PC-9 (cell line): Measurements from ENCODE around the gene KCNG1. TPM values are rescaled to one million over a fixed set of nuclear protein-coding genes. Genes with fewer than 3 reads are reported as not detected.

Experiments
- BruUV-seq: library from RNA; stranded (reverse); fragments of 400-500 nt; replicated peaks from 2 replicates; lab custom pipeline; 2021; lab: Mats Ljungman, UMichigan
- CTCF ChIA-PET: fragments of 300-600 bp; sonication (Branson Sonifier 250); formaldehyde crosslinking; loops from one replicate; lab custom pipeline; 2022; ENCODE audit warnings: antibody characterized with exemption; lab: Charles Lee
- POLR2A ChIA-PET: fragments of 300-600 bp; sonication (Branson Sonifier 250); formaldehyde crosslinking; loops from one replicate; lab custom pipeline; 2022; ENCODE audit warnings: antibody characterized with exemption; ENCODE audit not compliant: unreplicated experiment; lab: Charles Lee
- DNase-seq, 2 experiments: peaks; one replicate each; pipeline versions ENCODE4 v3.0.0 to v3.0.0-alpha.2; 2015 to 2022; ENCODE audit warnings: mixed read lengths in 1 of 2
- H2AFZ ChIP-seq: fragments of 200-600 bp; sonication (generic); 2 replicates; pipeline ENCODE4 v1.8.1; 2017; ENCODE audit warnings: antibody characterized with exemption
- H3F3A ChIP-seq: fragments of 200-600 bp; sonication (generic); 2 replicates; pipeline ENCODE4 v1.8.1; 2017; ENCODE audit warnings: antibody characterized with exemption, mild to moderate bottlenecking, low read depth; ENCODE audit not compliant: insufficient read depth
- H3K27ac ChIP-seq: fragments of 200-600 bp; sonication (generic); 2 replicates; pipeline ENCODE4 v1.6.1; 2016; ENCODE audit warnings: mixed run types
- H3K27me3 ChIP-seq: fragments of 200-600 bp; sonication (generic); 2 replicates; pipeline ENCODE4 v1.6.1; 2016; ENCODE audit warnings: low read depth, mixed run types; ENCODE audit not compliant: insufficient read depth
- H3K36me3 ChIP-seq: fragments of 200-600 bp; sonication (generic); 2 replicates; pipeline ENCODE4 v1.6.1; 2016; ENCODE audit warnings: low read depth, mixed run types
- H3K4me1 ChIP-seq: fragments of 200-600 bp; sonication (generic); replicated peaks from 2 replicates; pipeline ENCODE4 v1.6.1; 2016; ENCODE audit warnings: mixed run types; ENCODE audit not compliant: insufficient read depth
- H3K4me2 ChIP-seq: fragments of 200-600 bp; sonication (generic); 2 replicates; pipeline ENCODE4 v1.6.1; 2017; ENCODE audit warnings: mixed run types
- H3K4me3 ChIP-seq: fragments of 200-600 bp; sonication (generic); 2 replicates; pipeline ENCODE4 v1.6.1; 2016; ENCODE audit warnings: mixed run types
- H3K79me2 ChIP-seq: fragments of 200-600 bp; sonication (generic); 2 replicates; pipeline ENCODE4 v1.6.1; 2017; ENCODE audit warnings: low read depth, mixed run types
- H3K9me2 ChIP-seq: fragments of 200-600 bp; sonication (generic); 2 replicates; pipeline ENCODE4 v1.8.1; 2017; ENCODE audit warnings: mild to moderate bottlenecking; ENCODE audit not compliant: insufficient read depth
- H3K9me3 ChIP-seq: fragments of 200-600 bp; sonication (generic); 2 replicates; pipeline ENCODE4 v1.8.1; 2016; ENCODE audit warnings: low read depth; ENCODE audit not compliant: insufficient read depth
- H4K20me1 ChIP-seq: fragments of 200-600 bp; sonication (generic); 2 replicates; pipeline ENCODE4 v1.8.1; 2017; ENCODE audit not compliant: insufficient read depth
- EZH2 ChIP-seq: fragments of 200-600 bp; sonication (generic); IDR thresholded peaks from 2 replicates; pipeline ENCODE4 v1.8.0; 2017; ENCODE audit warnings: antibody characterized with exemption, low read depth
- intact Hi-C: fragments of 100-400 bp; cut with micrococcal nuclease; formaldehyde crosslinking; loops from one replicate; pipeline ENCODE4 v1.10.0; 2022; ENCODE audit not compliant: unreplicated experiment
- total RNA-seq: library from RNA; stranded (reverse); gene quantifications from 2 replicates; pipeline ENCODE4 v1.2.3, GENCODE V29; 2021
- TF ChIP-seq, protein P1 (sequence below): fragments of 200-600 bp; sonication (generic); conservative IDR thresholded peaks from 2 replicates; pipeline ENCODE4 v1.6.1; 2017; ENCODE audit warnings: mixed run types, antibody characterized with exemption, mild to moderate bottlenecking, moderate library complexity

KCNG1 gene
- total RNA-seq, 1 experiment from 2014 or later = not detected

DNA sequence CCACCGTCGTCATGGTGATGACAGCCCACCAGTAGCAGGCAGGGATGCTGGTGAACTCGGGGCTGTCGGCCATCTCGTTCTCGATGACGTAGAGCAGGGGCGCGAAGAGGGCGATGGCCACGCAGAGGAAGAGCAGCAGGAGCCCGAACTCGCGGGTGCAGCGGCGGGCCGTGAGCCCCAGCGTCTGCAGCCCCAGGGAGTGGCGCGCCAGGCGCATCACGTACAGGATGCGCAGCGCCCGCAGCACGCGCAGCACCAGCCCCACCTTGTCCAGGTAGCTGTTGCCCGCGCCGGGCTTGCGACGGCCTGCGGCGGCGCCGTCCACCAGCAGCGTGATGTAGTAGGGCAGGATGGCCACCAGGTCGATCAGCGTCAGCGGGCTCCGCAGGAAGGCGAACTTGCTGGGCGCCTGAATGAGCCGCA, 18.6 kb downstream of the KCNG1 start:
- Histone ChIP-seq H3K4me2 (no peak overlapping the region), H3K9me3 (no peaks in the 10 kb centered on the region), H3K36me3 (no peaks in the 10 kb centered on the region), H3K9me2 (no peaks in the 10 kb centered on the region), H3F3A (no peaks in the 10 kb centered on the region), H3K27ac (no peak overlapping the region), H4K20me1 (no peaks in the 10 kb centered on the region), H3K27me3 (peaks cover 76% of the 10 kb centered on the region), H2AFZ (no peak overlapping the region), H3K4me3 (no peak overlapping the region), H3K4me1 (no peaks in the 10 kb centered on the region), H3K79me2 (no peaks in the 10 kb centered on the region)
- ChIA-PET POLR2A (no interaction called here), CTCF (no interaction called here)
- intact Hi-C loops = no loop called here
- no peak for DNase-seq
- TF ChIP-seq, protein P1, sequence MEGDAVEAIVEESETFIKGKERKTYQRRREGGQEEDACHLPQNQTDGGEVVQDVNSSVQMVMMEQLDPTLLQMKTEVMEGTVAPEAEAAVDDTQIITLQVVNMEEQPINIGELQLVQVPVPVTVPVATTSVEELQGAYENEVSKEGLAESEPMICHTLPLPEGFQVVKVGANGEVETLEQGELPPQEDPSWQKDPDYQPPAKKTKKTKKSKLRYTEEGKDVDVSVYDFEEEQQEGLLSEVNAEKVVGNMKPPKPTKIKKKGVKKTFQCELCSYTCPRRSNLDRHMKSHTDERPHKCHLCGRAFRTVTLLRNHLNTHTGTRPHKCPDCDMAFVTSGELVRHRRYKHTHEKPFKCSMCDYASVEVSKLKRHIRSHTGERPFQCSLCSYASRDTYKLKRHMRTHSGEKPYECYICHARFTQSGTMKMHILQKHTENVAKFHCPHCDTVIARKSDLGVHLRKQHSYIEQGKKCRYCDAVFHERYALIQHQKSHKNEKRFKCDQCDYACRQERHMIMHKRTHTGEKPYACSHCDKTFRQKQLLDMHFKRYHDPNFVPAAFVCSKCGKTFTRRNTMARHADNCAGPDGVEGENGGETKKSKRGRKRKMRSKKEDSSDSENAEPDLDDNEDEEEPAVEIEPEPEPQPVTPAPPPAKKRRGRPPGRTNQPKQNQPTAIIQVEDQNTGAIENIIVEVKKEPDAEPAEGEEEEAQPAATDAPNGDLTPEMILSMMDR = no peak
- no TSS peak for BruUV-seq

DNA sequence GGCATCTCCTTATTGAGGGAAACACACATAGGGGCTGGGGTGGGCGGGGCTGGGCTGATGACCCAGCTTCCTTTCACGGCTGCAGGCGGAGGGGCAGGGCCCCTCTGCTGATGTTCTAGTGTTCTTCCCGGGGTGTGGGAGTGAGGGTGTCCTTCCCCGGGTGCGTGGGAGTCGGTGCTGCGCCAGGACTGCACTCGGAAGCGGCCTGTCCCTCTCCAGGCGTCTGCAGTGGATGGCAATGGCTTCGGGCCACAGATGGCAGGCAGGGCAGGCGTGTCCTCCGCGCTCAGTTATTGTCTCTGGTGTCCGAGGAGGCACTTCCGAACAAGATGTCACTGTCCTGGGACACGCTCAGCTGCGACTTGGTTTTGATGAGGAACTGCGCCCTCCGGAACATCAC, 19.2 kb downstream of the KCNG1 start:
- H3K9me2 ChIP-seq = no peaks in the 10 kb centered on the region
- intact Hi-C loops = no loop called here
- H3K4me1 ChIP-seq = no peaks in the 10 kb centered on the region
- H4K20me1 ChIP-seq = no peaks in the 10 kb centered on the region
- no peak for TF ChIP-seq EZH2
- TF ChIP-seq, protein P1 = no peak
- no peak overlapping the region for H3K4me2 ChIP-seq
- BruUV-seq = no TSS peak
- no peaks in the 10 kb centered on the region for H3K36me3 ChIP-seq
- DNase-seq = no peak
- no peaks in the 10 kb centered on the region for H3K9me3 ChIP-seq
- H3K27me3 ChIP-seq = peaks cover 81% of the 10 kb centered on the region
- H3F3A ChIP-seq = no peaks in the 10 kb centered on the region
- H3K79me2 ChIP-seq = no peaks in the 10 kb centered on the region
- no peak overlapping the region for H3K27ac ChIP-seq
- H3K4me3 ChIP-seq = no peak overlapping the region
- ChIA-PET POLR2A (interaction anchor here (0.7 kb wide), 1 partner anchor 455 kb away, joined by 8 read pairs; no protein-coding TSS in a partner anchor), CTCF (interaction anchor here (0.6 kb wide), 1 partner anchor 12 kb away, joined by 3 read pairs; no protein-coding TSS in a partner anchor)
- H2AFZ ChIP-seq = no peak overlapping the region

DNA sequence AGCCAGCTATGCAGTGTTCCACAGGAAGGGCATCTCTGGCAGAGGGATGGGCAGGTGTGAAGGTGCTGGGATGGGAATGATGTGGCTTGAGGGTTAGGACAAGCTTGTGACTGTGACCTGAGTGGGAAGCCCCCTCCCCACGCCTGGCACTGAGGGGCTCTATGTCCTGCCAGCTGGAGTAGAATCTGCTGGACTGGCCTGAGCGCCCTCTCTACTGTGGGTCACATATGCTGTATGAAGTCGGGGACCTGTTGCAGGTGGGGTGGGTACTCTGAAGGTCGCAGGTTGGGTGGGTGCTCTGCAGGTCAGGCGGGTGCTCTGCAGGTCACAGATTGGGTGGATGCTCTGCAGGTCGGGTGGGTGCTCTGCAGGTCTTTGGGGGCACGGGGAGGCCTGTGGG, 20.3 kb downstream of the KCNG1 start:
- no peaks in the 10 kb centered on the region for H3K4me1 ChIP-seq
- ChIA-PET CTCF (no interaction called here), POLR2A (no interaction called here)
- H4K20me1 ChIP-seq = no peaks in the 10 kb centered on the region
- H3K27me3 ChIP-seq = peaks cover 92% of the 10 kb centered on the region
- no peaks in the 10 kb centered on the region for H3K79me2 ChIP-seq
- no peak for TF ChIP-seq EZH2
- TF ChIP-seq, protein P1 = no peak
- intact Hi-C loops = no loop called here
- H3K4me3 ChIP-seq = no peak overlapping the region
- no peaks in the 10 kb centered on the region for H3K36me3 ChIP-seq
- DNase-seq = no peak
- no peaks in the 10 kb centered on the region for H3K9me2 ChIP-seq
- BruUV-seq = no TSS peak
- no peaks in the 10 kb centered on the region for H3F3A ChIP-seq
- H3K9me3 ChIP-seq = no peaks in the 10 kb centered on the region
- H3K27ac ChIP-seq = no peak overlapping the region
- no peak overlapping the region for H2AFZ ChIP-seq
- no peak overlapping the region for H3K4me2 ChIP-seq
